Spleen (tissue), 11 donors: ENCODE data around the gene TUBA4B. TPM values are rescaled to one million over a fixed set of nuclear protein-coding genes. Genes with fewer than 3 reads are reported as not detected.

Source experiments
- DNase-seq: peaks from one replicate; pipeline ENCODE4 v3.0.0-alpha.2; 2020
- H3K27ac ChIP-seq, 8 donors: fragments of 200-600 bp; sonication (generic) in 7 of 8; 1 replicate in 4 of 8; 2 replicates in 4 of 8; pipeline versions ENCODE4 v1.5.0 to v1.8.0; 2016 to 2021; ENCODE audit warnings: inconsistent platforms in 4 of 8, mild to moderate bottlenecking in 4 of 8, moderate library complexity in 1 of 8
- H3K27me3 ChIP-seq, 7 donors: fragments of 200-600 bp; sonication (generic) in 6 of 7; replicated peaks in 1 of 7; 1 replicate in 4 of 7; 2 replicates in 3 of 7; pipeline versions ENCODE4 v1.5.0 to v1.8.0; 2016 to 2021; ENCODE audit warnings: inconsistent platforms in 3 of 7, mild to moderate bottlenecking in 1 of 7
- H3K36me3 ChIP-seq, 6 donors: fragments of 200-600 bp; sonication (generic) in 5 of 6; 1 replicate in 4 of 6; 2 replicates in 2 of 6; pipeline versions ENCODE4 v1.5.0 to v1.8.0; 2016 to 2021; ENCODE audit warnings: inconsistent platforms in 2 of 6
- H3K4me1 ChIP-seq, 6 donors: fragments of 200-600 bp; sonication (generic) in 5 of 6; 1 replicate in 3 of 6; 2 replicates in 3 of 6; pipeline versions ENCODE4 v1.5.0 to v1.8.0; 2016 to 2021; ENCODE audit warnings: inconsistent platforms in 3 of 6
- H3K4me3 ChIP-seq, 8 donors: fragments of 200-600 bp; sonication (generic) in 7 of 8; 1 replicate in 4 of 8; 2 replicates in 4 of 8; pipeline versions ENCODE4 v1.5.0 to v1.8.0; 2016 to 2021; ENCODE audit warnings: inconsistent platforms in 4 of 8, mild to moderate bottlenecking in 4 of 8, moderate library complexity in 2 of 8
- H3K9me3 ChIP-seq, 8 donors: fragments of 200-600 bp; sonication (generic) in 7 of 8; 1 replicate in 4 of 8; 2 replicates in 4 of 8; pipeline versions ENCODE4 v1.5.0 to v1.8.0; 2016 to 2021; ENCODE audit warnings: inconsistent platforms in 4 of 8
- POLR2A ChIP-seq, 3 donors: fragments of 450-650 bp; IDR thresholded peaks; one replicate each; pipeline ENCODE4 v1.5.1; 2017; ENCODE audit warnings: antibody characterized with exemption in 3 of 3, mild to moderate bottlenecking in 1 of 3
- POLR2AphosphoS5 ChIP-seq, 3 donors: sonication (generic); formaldehyde crosslinking; IDR thresholded peaks; one replicate each; pipeline ENCODE4 v1.5.1; 2017; ENCODE audit warnings: antibody characterized with exemption in 3 of 3
- WGBS, 5 donors: extraction: QIAGEN DNeasy Blood & Tissue Kit in 3 of 5; methylation state at CpG; one replicate each; pipeline versions ENCODE4 v1.1.5 to v1.1.7; 2013 to 2018; 5-methylcytosine and 5-hydroxymethylcytosine counted together
- intact Hi-C: fragments of 100-400 bp; cut with DNase I; formaldehyde crosslinking; loops from one replicate; pipeline ENCODE4 v1.15.0; 2023; ENCODE audit warnings: low total_unique reads
- polyA plus RNA-seq, 3 donors: library from polyadenylated mRNA; stranded (reverse); fragments of 200-250 nt; gene quantifications; one replicate each; pipeline ENCODE4 v1.2.1, GENCODE V29; 2013
- total RNA-seq, 7 donors: library from RNA; depleted of rRNA in 3 of 7; stranded (reverse); fragments of >200 nt in 3 of 7; fragmentation: NEBNext Ultra II Directional in 4 of 7; extraction: Animal tissue kit (Norgen Biotek cat#: 25700) in 4 of 7; gene quantifications; one replicate each; pipeline versions ENCODE4 v1.1.0 to v1.2.1, GENCODE V29; 2016 to 2021
- TF ChIP-seq, protein P1 (sequence below), 11 experiments: fragments of 200-600 bp in 7 of 11; fragments of 450-650 bp in 4 of 11; sonication (generic) in 4 of 11; IDR thresholded peaks in 8 of 11; conservative IDR thresholded peaks in 3 of 11; 1 replicate in 7 of 11; 2 replicates in 4 of 11; pipeline versions ENCODE4 v1.4.0 to v1.8.0; 2016 to 2021; ENCODE audit warnings: antibody characterized with exemption in 11 of 11, inconsistent platforms in 4 of 11, mild to moderate bottlenecking in 1 of 11
- donor health status: healthy with polysubstance abuse.
- donor health status: DM: no; HTN: no; CAD: no; lungs with moderate emphysema.
- donor health status: DM: no; HTN: no; CAD: no.
- donor health status: Bipolar disorder and iron deficiency.
- donor health status: healthy.
- donor health status: DM: no; HTN: no; CAD: no.
- donor health status: DM: yes; HTN: yes; CAD: no.

Gene TUBA4B
- total and polyA plus RNA-seq, 10 donors: not detected

GRCh38 chr2:219292616-219293015, 39.6 kb downstream of the TUBA4B start:
- no peak for DNase-seq
- 93 to 96% (median 94%) methylated on average over 9 of the region's 9 CpGs for WGBS, 5 donors
- no peaks in the 10 kb centered on the region for H3K9me3 ChIP-seq
- no peak overlapping the region for H3K4me3 ChIP-seq
- H3K27ac ChIP-seq: no peak overlapping the region
- intact Hi-C loops: loop anchor here (5.0 kb wide), 1 partner anchor 130 kb away; the partner anchor contains the start of gene NHEJ1
- H3K36me3 ChIP-seq: no peaks in the 10 kb centered on the region
- no peak for TF ChIP-seq POLR2A (IDR thresholded peaks at IDR 0.05)
- TF ChIP-seq, protein P1, sequence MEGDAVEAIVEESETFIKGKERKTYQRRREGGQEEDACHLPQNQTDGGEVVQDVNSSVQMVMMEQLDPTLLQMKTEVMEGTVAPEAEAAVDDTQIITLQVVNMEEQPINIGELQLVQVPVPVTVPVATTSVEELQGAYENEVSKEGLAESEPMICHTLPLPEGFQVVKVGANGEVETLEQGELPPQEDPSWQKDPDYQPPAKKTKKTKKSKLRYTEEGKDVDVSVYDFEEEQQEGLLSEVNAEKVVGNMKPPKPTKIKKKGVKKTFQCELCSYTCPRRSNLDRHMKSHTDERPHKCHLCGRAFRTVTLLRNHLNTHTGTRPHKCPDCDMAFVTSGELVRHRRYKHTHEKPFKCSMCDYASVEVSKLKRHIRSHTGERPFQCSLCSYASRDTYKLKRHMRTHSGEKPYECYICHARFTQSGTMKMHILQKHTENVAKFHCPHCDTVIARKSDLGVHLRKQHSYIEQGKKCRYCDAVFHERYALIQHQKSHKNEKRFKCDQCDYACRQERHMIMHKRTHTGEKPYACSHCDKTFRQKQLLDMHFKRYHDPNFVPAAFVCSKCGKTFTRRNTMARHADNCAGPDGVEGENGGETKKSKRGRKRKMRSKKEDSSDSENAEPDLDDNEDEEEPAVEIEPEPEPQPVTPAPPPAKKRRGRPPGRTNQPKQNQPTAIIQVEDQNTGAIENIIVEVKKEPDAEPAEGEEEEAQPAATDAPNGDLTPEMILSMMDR (IDR thresholded peaks at IDR 0.05 in 8 of 11, conservative IDR thresholded peaks at IDR 0.05 in 3 of 11): no peak
- no peak for TF ChIP-seq POLR2AphosphoS5 (IDR thresholded peaks at IDR 0.05)
- H3K4me1 ChIP-seq: peaks cover 0 to 21% (median 14%) of the 10 kb centered on the region in 6 donors
- H3K27me3 ChIP-seq: peaks cover 0 to 9% (median 0%) of the 10 kb centered on the region in 7 donors

DNA sequence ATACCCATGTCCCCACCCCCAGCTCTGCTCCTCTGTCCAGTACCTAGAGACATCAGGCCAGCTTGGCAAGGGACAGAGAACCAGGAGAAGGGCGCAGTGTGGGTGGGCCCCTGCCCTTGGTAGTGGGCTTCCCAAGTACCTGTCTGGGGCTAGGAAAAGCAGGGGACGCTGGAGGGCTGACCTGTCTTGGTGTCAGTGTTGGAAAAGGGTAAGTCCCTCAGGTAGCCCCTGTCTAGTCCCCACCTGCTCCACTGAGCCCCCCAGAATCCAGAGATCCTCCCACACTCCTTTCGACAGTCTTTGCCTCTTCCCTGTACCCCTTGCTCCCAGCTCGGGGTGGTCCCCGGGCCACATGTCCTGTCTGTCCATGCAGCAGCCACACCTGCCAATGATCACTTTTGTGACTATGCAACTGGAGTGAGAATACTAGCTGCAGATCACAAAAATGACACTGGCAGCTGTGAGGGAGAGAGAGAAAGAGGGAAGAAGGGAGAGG, 40.7 kb downstream of the TUBA4B start:
- Histone ChIP-seq H3K27ac (no peak overlapping the region), H3K36me3 (no peaks in the 10 kb centered on the region), H3K27me3 (peaks cover 0 to 10% (median 0%) of the 10 kb centered on the region in 7 donors), H3K4me3 (no peak overlapping the region), H3K9me3 (no peaks in the 10 kb centered on the region), H3K4me1 (peaks cover 0 to 27% (median 17%) of the 10 kb centered on the region in 6 donors)
- DNase-seq: peak; percentile 71
- TF ChIP-seq POLR2AphosphoS5 (IDR thresholded peaks at IDR 0.05) (no peak), POLR2A (IDR thresholded peaks at IDR 0.05) (no peak)
- TF ChIP-seq, protein P1 (IDR thresholded peaks at IDR 0.05 in 8 of 11, conservative IDR thresholded peaks at IDR 0.05 in 3 of 11): no peak
- 83 to 92% (median 85%) methylated on average over 5 of the region's 5 CpGs for WGBS, 5 donors
- intact Hi-C loops: loop anchor here (5.0 kb wide), 1 partner anchor 131 kb away; the partner anchor contains the start of gene NHEJ1

DNA sequence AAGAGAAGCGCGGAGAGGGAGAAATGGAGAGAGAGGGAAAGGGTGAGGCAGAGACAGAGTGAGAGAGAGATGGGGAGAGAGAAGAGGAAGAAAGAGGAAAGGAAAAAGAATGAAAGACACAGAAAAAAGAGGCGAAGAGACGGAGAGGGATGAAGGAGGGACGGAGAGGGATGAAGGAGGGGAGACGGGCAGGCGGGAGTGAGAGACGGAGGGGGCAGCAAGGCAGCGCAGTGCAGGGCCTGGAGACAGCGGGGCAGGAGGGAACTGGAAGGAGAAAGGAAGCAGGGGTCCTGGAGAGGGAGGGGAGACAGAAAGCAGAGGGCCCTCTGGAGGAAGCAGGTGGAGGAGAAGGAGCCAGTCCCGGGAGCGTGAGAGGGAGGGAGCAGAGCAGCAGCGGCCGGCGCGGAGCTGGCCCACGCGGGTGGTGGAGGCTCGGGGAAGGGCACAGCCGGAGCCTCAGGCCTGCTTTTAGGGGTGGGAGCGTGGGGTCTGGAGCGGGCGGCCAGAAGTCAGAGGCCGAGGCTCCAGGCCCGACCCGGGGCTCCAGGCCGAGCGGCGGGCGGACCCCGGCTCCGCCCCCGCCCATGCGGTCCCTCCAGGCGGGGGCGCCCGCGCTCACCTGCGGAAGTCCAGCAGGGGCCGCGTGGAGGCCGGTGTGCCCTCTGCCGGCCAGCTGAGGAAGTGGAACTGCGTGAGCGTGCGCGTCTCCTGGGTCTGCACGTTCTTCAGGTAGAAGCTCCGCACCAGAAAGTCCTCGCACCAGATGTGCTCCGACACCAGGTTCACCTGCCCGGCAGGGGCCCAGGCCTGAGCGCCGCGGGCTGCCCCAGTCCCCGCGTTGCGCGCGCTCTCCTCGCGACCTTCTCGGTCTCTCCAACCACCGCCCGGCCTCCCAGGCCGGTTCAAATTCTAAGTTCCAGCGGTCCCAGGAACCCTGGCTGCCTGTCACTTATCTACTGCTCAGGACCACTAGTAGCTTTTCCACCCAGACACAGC, 41.6 kb downstream of the TUBA4B start:
- peak; percentile 99 for DNase-seq
- TF ChIP-seq, protein P1 (IDR thresholded peaks at IDR 0.05 in 8 of 11, conservative IDR thresholded peaks at IDR 0.05 in 3 of 11): peak; percentile 89 to 100 (median 99)
- TF ChIP-seq POLR2AphosphoS5 (IDR thresholded peaks at IDR 0.05) (peak; percentile 79 to 88 (median 86)), POLR2A (IDR thresholded peaks at IDR 0.05) (no peak)
- Histone ChIP-seq H3K4me1 (peaks cover 0 to 30% (median 18%) of the 10 kb centered on the region in 6 donors), H3K4me3 (peak overlapping the region; percentile 34 to 71 (median 48)), H3K36me3 (no peaks in the 10 kb centered on the region), H3K27ac (peak overlapping the region; percentile 38 to 86 (median 76)), H3K9me3 (no peaks in the 10 kb centered on the region), H3K27me3 (peaks cover 0 to 18% (median 0%) of the 10 kb centered on the region in 7 donors)
- WGBS, 5 donors: 5 to 8% (median 7%) methylated on average over 44 to 67 of the region's 67 CpGs
- intact Hi-C loops: loop anchor here (5.0 kb wide), 1 partner anchor 132 kb away; the partner anchor contains the start of gene NHEJ1
